Measurements from ENCODE around the gene FLT3.

- no peak for TF ChIP-seq CTCF (IDR thresholded peaks at IDR 0.05)
- TF ChIP-seq POLR2A (IDR thresholded peaks at IDR 0.05), result no peak
- TF ChIP-seq POLR2AphosphoS5 (IDR thresholded peaks at IDR 0.05; ENCODE audit: insufficient read depth in 1 of 2, low read depth in 1 of 2), result no peak
Observed at GRCh38 chr13:27960362-27961226, 139.8 kb downstream of the FLT3 start.
